ENCODE measurements around the gene ANKRD39.
A peak's percentile ranks its signal among the peaks of the same experiment; 100 is the strongest.

GRCh38 chr2:96839293-96839874 is 18.4 kb downstream of the ANKRD39 start:
- TF ChIP-seq, protein P1, sequence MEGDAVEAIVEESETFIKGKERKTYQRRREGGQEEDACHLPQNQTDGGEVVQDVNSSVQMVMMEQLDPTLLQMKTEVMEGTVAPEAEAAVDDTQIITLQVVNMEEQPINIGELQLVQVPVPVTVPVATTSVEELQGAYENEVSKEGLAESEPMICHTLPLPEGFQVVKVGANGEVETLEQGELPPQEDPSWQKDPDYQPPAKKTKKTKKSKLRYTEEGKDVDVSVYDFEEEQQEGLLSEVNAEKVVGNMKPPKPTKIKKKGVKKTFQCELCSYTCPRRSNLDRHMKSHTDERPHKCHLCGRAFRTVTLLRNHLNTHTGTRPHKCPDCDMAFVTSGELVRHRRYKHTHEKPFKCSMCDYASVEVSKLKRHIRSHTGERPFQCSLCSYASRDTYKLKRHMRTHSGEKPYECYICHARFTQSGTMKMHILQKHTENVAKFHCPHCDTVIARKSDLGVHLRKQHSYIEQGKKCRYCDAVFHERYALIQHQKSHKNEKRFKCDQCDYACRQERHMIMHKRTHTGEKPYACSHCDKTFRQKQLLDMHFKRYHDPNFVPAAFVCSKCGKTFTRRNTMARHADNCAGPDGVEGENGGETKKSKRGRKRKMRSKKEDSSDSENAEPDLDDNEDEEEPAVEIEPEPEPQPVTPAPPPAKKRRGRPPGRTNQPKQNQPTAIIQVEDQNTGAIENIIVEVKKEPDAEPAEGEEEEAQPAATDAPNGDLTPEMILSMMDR (IDR thresholded peaks at IDR 0.05; ENCODE audit: control extremely low read depth in 1 of 3, insufficient read depth in 1 of 3, low read depth in 1 of 3, low read length in 3 of 3) = no peak
- TF ChIP-seq CEBPB (IDR thresholded peaks at IDR 0.05; ENCODE audit: low read depth, low read length) (no peak), POLR2A (IDR thresholded peaks at IDR 0.05; ENCODE audit: control extremely low read depth in 1 of 2, low read depth in 2 of 2, low read length in 2 of 2) (peak in 1 of 2 experiments; percentile 8; a peak in 1 of 3 replicates), EZH2 (IDR thresholded peaks at IDR 0.05; ENCODE audit: low read depth, low read length, severe bottlenecking) (no peak), SIN3A (conservative IDR thresholded peaks at IDR 0.05 in 1 of 2, IDR thresholded peaks at IDR 0.05 in 1 of 2; ENCODE audit: low read depth in 1 of 2, low read length in 2 of 2) (no peak), RFX5 (IDR thresholded peaks at IDR 0.05; ENCODE audit: borderline replicate concordance, low read depth, low read length) (no peak), RBBP5 (IDR thresholded peaks at IDR 0.05; ENCODE audit: borderline replicate concordance, low read depth, low read length) (no peak), MAFK (IDR thresholded peaks at IDR 0.05; ENCODE audit: low read depth, low read length) (no peak), JUND (IDR thresholded peaks at IDR 0.05; ENCODE audit: low read length) (no peak)

All from H1 (cell line).